GM23338 (cell line): ENCODE measurements around the gene ZNF511. TPM values are rescaled to one million over a fixed set of nuclear protein-coding genes. Genes with fewer than 3 reads are reported as not detected.

Source experiments
- ATAC-seq: fragments of 200-7000 bp; cut with Tn5 transposase; 3 replicates; pipeline ENCODE4 v1.9.1; 2020
- DNase-seq: peaks from one replicate; pipeline ENCODE4 v3.0.0-alpha.2; 2015; ENCODE audit warnings: low spot score
- H2AFZ ChIP-seq: fragments of 200-600 bp; sonication (generic); 2 replicates; pipeline ENCODE4 v1.8.0; 2016; ENCODE audit warnings: antibody characterized with exemption, mild to moderate bottlenecking, moderate library complexity
- H3F3A ChIP-seq: fragments of 200-600 bp; sonication (generic); replicated peaks from 2 replicates; pipeline ENCODE4 v1.8.0; 2017; ENCODE audit warnings: antibody characterized with exemption, mixed run types, low read depth
- H3K27ac ChIP-seq: fragments of 200-600 bp; sonication (generic); 2 replicates; pipeline ENCODE4 v1.6.1; 2016; ENCODE audit warnings: low read depth
- H3K27me3 ChIP-seq: fragments of 200-600 bp; sonication (generic); 2 replicates; pipeline ENCODE4 v1.8.0; 2016; ENCODE audit warnings: mild to moderate bottlenecking, mixed run types, moderate library complexity; ENCODE audit not compliant: insufficient read depth
- H3K36me3 ChIP-seq: fragments of 200-600 bp; sonication (generic); 2 replicates; pipeline ENCODE4 v1.8.0; 2016; ENCODE audit warnings: mild to moderate bottlenecking; ENCODE audit not compliant: insufficient read depth
- H3K4me1 ChIP-seq: fragments of 200-600 bp; sonication (generic); 2 replicates; pipeline ENCODE4 v1.8.0; 2016; ENCODE audit warnings: mild to moderate bottlenecking, moderate library complexity; ENCODE audit not compliant: insufficient read depth
- H3K4me2 ChIP-seq: fragments of 200-600 bp; sonication (generic); 2 replicates; pipeline ENCODE4 v1.7.1; 2017; ENCODE audit warnings: mixed run types
- H3K4me3 ChIP-seq: fragments of 200-600 bp; sonication (generic); 2 replicates; pipeline ENCODE4 v1.6.1; 2016; ENCODE audit warnings: mixed run types
- H3K79me2 ChIP-seq: fragments of 200-600 bp; sonication (generic); replicated peaks from 2 replicates; pipeline ENCODE4 v1.8.0; 2017; ENCODE audit warnings: mild to moderate bottlenecking; ENCODE audit not compliant: insufficient read depth
- H3K9me2 ChIP-seq: fragments of 200-600 bp; sonication (generic); 2 replicates; pipeline ENCODE4 v1.8.0; 2017; ENCODE audit not compliant: insufficient read depth
- H4K20me1 ChIP-seq: fragments of 200-600 bp; sonication (generic); replicated peaks from 2 replicates; pipeline ENCODE4 v1.8.0; 2017; ENCODE audit warnings: mild to moderate bottlenecking; ENCODE audit not compliant: insufficient read depth
- H3K27ac Mint-ChIP-seq: 2 replicates; pipeline ENCODE4 v1.8.0; 2020; ENCODE audit warnings: inconsistent platforms, mild to moderate bottlenecking, moderate library complexity, mixed read lengths
- H3K27me3 Mint-ChIP-seq: 3 replicates; pipeline ENCODE4 v1.8.0; 2022; ENCODE audit warnings: low read depth, mild to moderate bottlenecking, moderate library complexity, mixed read lengths, inconsistent platforms; ENCODE audit not compliant: insufficient read depth, poor library complexity
- H3K36me3 Mint-ChIP-seq: 3 replicates; pipeline ENCODE4 v1.8.0; 2021; ENCODE audit warnings: low read depth, mild to moderate bottlenecking, inconsistent platforms, moderate library complexity, mixed read lengths
- H3K4me1 Mint-ChIP-seq: 3 replicates; pipeline ENCODE4 v1.8.0; 2020; ENCODE audit warnings: mild to moderate bottlenecking, inconsistent platforms, mixed read lengths
- H3K4me3 Mint-ChIP-seq: 3 replicates; pipeline ENCODE4 v1.8.0; 2021; ENCODE audit warnings: moderate library complexity, mild to moderate bottlenecking, inconsistent platforms, mixed read lengths
- H3K9me3 Mint-ChIP-seq: 3 replicates; pipeline ENCODE4 v1.8.0; 2020; ENCODE audit warnings: moderate library complexity, mild to moderate bottlenecking, inconsistent platforms, mixed read lengths
- CREB1 ChIP-seq: fragments of 250-450 bp; sonication (Bioruptor Pico); IDR thresholded peaks from 2 replicates; pipeline ENCODE4 v1.5.0; 2020; ENCODE audit warnings: low read depth, mild to moderate bottlenecking, moderate library complexity
- CTCF ChIP-seq, 2 experiments: fragments of 200-600 bp in 1 of 2; sonication (generic) in 1 of 2; conservative IDR thresholded peaks; 2 replicates each; pipeline versions ENCODE4 v1.5.1 to v1.6.1; 2016 to 2017; ENCODE audit warnings: antibody characterized with exemption in 2 of 2, low read depth in 2 of 2, mild to moderate bottlenecking in 2 of 2, moderate library complexity in 1 of 2
- EZH2 ChIP-seq: fragments of 200-600 bp; sonication (generic); IDR thresholded peaks from one replicate; pipeline ENCODE4 v1.8.0; 2017; ENCODE audit warnings: antibody characterized with exemption, mild to moderate bottlenecking, low read depth; ENCODE audit not compliant: unreplicated experiment
- EZH2phosphoT487 ChIP-seq: fragments of 200-600 bp; sonication (generic); IDR thresholded peaks from one replicate; pipeline ENCODE4 v1.8.1; 2018; ENCODE audit warnings: antibody characterized with exemption; ENCODE audit not compliant: unreplicated experiment
- JUNB ChIP-seq: IDR thresholded peaks from one replicate; pipeline ENCODE4 v1.6.1; 2016; ENCODE audit warnings: antibody characterized with exemption; ENCODE audit not compliant: unreplicated experiment
- NANOG ChIP-seq: IDR thresholded peaks from 2 replicates; pipeline ENCODE4 v1.6.1; 2016; ENCODE audit warnings: antibody characterized with exemption, borderline replicate concordance
- POLR2AphosphoS5 ChIP-seq: IDR thresholded peaks from 2 replicates; pipeline ENCODE4 v1.6.1; 2016; ENCODE audit warnings: antibody characterized with exemption, low read depth
- ZNF114 ChIP-seq: fragments of 250-450 bp; sonication (Bioruptor Pico); IDR thresholded peaks from 2 replicates; pipeline ENCODE4 v1.5.0; 2020; ENCODE audit warnings: mild to moderate bottlenecking, moderate library complexity
- ZNF331 ChIP-seq: fragments of 250-450 bp; sonication (Bioruptor Pico); IDR thresholded peaks from 2 replicates; pipeline ENCODE4 v1.5.0; 2020; ENCODE audit warnings: low read depth, mild to moderate bottlenecking, moderate library complexity
- ZNF462 ChIP-seq: fragments of 250-450 bp; sonication (Bioruptor Pico); IDR thresholded peaks from 2 replicates; pipeline ENCODE4 v1.5.0; 2020; ENCODE audit warnings: mild to moderate bottlenecking, moderate library complexity
- polyA plus RNA-seq: library from polyadenylated mRNA; unstranded; fragments of >200 nt; fragmentation: Nextera tagmentation; extraction: Ambion mirVana; gene quantifications from 2 replicates; pipeline ENCODE4 v1.2.1, GENCODE V29; 2016
- total RNA-seq: library from RNA; depleted of rRNA; stranded (reverse); fragments of >200 nt; shearing (Covaris generic); gene quantifications from 2 replicates; pipeline ENCODE4 v1.2.3, GENCODE V29; 2014
- TF ChIP-seq, protein P1 (sequence below): IDR thresholded peaks from one replicate; pipeline ENCODE4 v1.6.1; 2018; ENCODE audit warnings: antibody characterized with exemption; ENCODE audit not compliant: unreplicated experiment

Gene ZNF511
- total and polyA plus RNA-seq, 2 experiments from 2014 or later: 41.3 to 104 TPM

DNA sequence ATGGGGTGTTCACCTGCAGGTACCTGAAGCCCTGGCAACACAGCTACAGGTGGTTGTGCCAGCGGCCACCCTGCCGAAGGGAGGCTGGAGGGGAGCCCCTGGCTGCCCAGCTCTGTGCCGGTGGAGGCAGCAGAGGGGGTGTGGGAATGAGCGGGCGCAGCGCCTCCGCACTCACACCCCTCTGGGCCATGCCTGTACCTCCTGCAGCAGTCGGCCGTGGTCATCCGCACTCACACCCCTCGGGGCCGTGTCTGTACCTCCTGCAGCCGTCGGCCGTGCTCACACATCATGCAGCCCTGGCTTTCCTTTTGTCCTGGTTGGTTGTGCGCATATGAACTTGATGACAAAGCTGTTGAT lies 1.7 kb downstream of the ZNF511 start:
- DNase-seq (no peak), ATAC-seq (no peak)
- peaks cover 4% of the 10 kb centered on the region for H3K4me1 Mint-ChIP-seq
- peaks cover 10% of the 10 kb centered on the region; the same call in 1 of the 2 replicates for H3K4me1 ChIP-seq
- no peak overlapping the region for H3K4me2 ChIP-seq
- H3K27me3 ChIP-seq: no peaks in the 10 kb centered on the region
- H3F3A ChIP-seq: peaks cover 18% of the 10 kb centered on the region
- H3K9me3 Mint-ChIP-seq: peaks cover 2% of the 10 kb centered on the region; the same call in 2 of the 3 replicates
- no peak overlapping the region for H3K4me3 Mint-ChIP-seq
- no peak overlapping the region for H3K4me3 ChIP-seq
- H3K27ac Mint-ChIP-seq: no peak overlapping the region
- peaks cover 22% of the 10 kb centered on the region for H3K36me3 Mint-ChIP-seq
- peaks cover 8% of the 10 kb centered on the region for H3K27me3 Mint-ChIP-seq
- H3K9me2 ChIP-seq: no peaks in the 10 kb centered on the region
- peaks cover 12% of the 10 kb centered on the region for H4K20me1 ChIP-seq
- H3K36me3 ChIP-seq: peaks cover 5% of the 10 kb centered on the region; the same call in 1 of the 2 replicates
- H3K79me2 ChIP-seq: peaks cover 30% of the 10 kb centered on the region
- H2AFZ ChIP-seq: no peak overlapping the region
- TF ChIP-seq EZH2phosphoT487: no peak
- TF ChIP-seq, protein P1, sequence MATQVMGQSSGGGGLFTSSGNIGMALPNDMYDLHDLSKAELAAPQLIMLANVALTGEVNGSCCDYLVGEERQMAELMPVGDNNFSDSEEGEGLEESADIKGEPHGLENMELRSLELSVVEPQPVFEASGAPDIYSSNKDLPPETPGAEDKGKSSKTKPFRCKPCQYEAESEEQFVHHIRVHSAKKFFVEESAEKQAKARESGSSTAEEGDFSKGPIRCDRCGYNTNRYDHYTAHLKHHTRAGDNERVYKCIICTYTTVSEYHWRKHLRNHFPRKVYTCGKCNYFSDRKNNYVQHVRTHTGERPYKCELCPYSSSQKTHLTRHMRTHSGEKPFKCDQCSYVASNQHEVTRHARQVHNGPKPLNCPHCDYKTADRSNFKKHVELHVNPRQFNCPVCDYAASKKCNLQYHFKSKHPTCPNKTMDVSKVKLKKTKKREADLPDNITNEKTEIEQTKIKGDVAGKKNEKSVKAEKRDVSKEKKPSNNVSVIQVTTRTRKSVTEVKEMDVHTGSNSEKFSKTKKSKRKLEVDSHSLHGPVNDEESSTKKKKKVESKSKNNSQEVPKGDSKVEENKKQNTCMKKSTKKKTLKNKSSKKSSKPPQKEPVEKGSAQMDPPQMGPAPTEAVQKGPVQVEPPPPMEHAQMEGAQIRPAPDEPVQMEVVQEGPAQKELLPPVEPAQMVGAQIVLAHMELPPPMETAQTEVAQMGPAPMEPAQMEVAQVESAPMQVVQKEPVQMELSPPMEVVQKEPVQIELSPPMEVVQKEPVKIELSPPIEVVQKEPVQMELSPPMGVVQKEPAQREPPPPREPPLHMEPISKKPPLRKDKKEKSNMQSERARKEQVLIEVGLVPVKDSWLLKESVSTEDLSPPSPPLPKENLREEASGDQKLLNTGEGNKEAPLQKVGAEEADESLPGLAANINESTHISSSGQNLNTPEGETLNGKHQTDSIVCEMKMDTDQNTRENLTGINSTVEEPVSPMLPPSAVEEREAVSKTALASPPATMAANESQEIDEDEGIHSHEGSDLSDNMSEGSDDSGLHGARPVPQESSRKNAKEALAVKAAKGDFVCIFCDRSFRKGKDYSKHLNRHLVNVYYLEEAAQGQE: no peak
- TF ChIP-seq ZNF114 (CRISPR knock-in tag): no peak
- no peak for TF ChIP-seq ZNF331 (CRISPR knock-in tag)
- no peak for TF ChIP-seq POLR2AphosphoS5
- TF ChIP-seq CREB1 (CRISPR knock-in tag): no peak
- TF ChIP-seq EZH2: no peak
- TF ChIP-seq NANOG: no peak
- TF ChIP-seq CTCF (conservative IDR thresholded peaks at IDR 0.05; ENCODE audit: low read depth in 2 of 2): no peak
- TF ChIP-seq JUNB: no peak
- no peak overlapping the region for H3K27ac ChIP-seq

GRCh38 chr10:133310789-133311188 lies 2.1 kb downstream of the ZNF511 start:
- H3K9me3 Mint-ChIP-seq: peaks cover 2% of the 10 kb centered on the region; the same call in 2 of the 3 replicates
- H3K4me2 ChIP-seq: no peak overlapping the region
- H3K27me3 Mint-ChIP-seq: peaks cover 10% of the 10 kb centered on the region
- no peaks in the 10 kb centered on the region for H3K9me2 ChIP-seq
- peaks cover 4% of the 10 kb centered on the region for H3K4me1 Mint-ChIP-seq
- peaks cover 10% of the 10 kb centered on the region; the same call in 1 of the 2 replicates for H3K4me1 ChIP-seq
- H2AFZ ChIP-seq: no peak overlapping the region
- ATAC-seq (no peak), DNase-seq (no peak)
- peaks cover 22% of the 10 kb centered on the region for H3K36me3 Mint-ChIP-seq
- no peak overlapping the region for H3K4me3 ChIP-seq
- H3K27ac ChIP-seq: no peak overlapping the region
- peaks cover 18% of the 10 kb centered on the region for H3F3A ChIP-seq
- H4K20me1 ChIP-seq: peaks cover 8% of the 10 kb centered on the region
- H3K27me3 ChIP-seq: no peaks in the 10 kb centered on the region
- no peak overlapping the region for H3K27ac Mint-ChIP-seq
- no peak overlapping the region for H3K4me3 Mint-ChIP-seq
- peaks cover 5% of the 10 kb centered on the region; the same call in 1 of the 2 replicates for H3K36me3 ChIP-seq
- H3K79me2 ChIP-seq: peaks cover 26% of the 10 kb centered on the region
- TF ChIP-seq JUNB (no peak), ZNF462 (CRISPR knock-in tag) (no peak)
